ENCODE data around the gene HECTD4.

HECTD4 gene

GRCh38 chr12:112115259-112116045 is 266.8 kb downstream of the HECTD4 start:
- TF ChIP-seq CTCF (IDR thresholded peaks at IDR 0.05) = no peak

- TF ChIP-seq CTCF (IDR thresholded peaks at IDR 0.05) = no peak
Measured at GRCh38 chr12:112112409-112113133, 269.7 kb downstream of the HECTD4 start.

- no peak; the same call in 1 of the 2 replicates for TF ChIP-seq CTCF (IDR thresholded peaks at IDR 0.05)
Measured at GRCh38 chr12:112111931-112112330, 270.3 kb downstream of the HECTD4 start.
